Testis (tissue), 2 donors: ENCODE data around the gene WDR46.

Experiments
- CTCF ChIP-seq, 3 experiments: fragments of 450-650 bp in 2 of 3; fragments of 200-600 bp in 1 of 3; sonication (generic) in 1 of 3; IDR thresholded peaks; one replicate each; pipeline ENCODE4 v1.5.1; 2016 to 2019; ENCODE audit warnings: antibody characterized with exemption in 3 of 3, mild to moderate bottlenecking in 2 of 3, moderate library complexity in 1 of 3
- POLR2A ChIP-seq: fragments of 450-650 bp; IDR thresholded peaks from one replicate; pipeline ENCODE4 v1.6.1; 2017; ENCODE audit warnings: antibody characterized with exemption, mild to moderate bottlenecking, moderate library complexity

- TF ChIP-seq POLR2A (no peak), CTCF (IDR thresholded peaks at IDR 0.05) (no peak)
These were observed 10.7 kb downstream of the WDR46 start for GRCh38 chr6:33278392-33278741.
